ENCODE measurements around the gene TBX1.
"Not testable (repeated sequence)": the region's sequence is repeated elsewhere in the genome, so short reads cannot be mapped to it uniquely, and the experiment has no call there.

The TBX1 gene

GRCh38 chr22:19723232-19723982 is 37.2 kb upstream of the TBX1 start, which contains the start of gene GP1BB:
TSS of gene GP1BB (plus strand) at chr22:19723539. CDS start at chr22:19723570, 31 bp downstream.
- no peak for DNase-seq (ENCODE audit: low read depth in 2 of 3, low spot score in 2 of 3)

- no peak for DNase-seq (ENCODE audit: low read depth in 2 of 3, low spot score in 2 of 3)
Measured at GRCh38 chr22:19723983-19724827, 36.4 kb upstream of the TBX1 start.

DNA sequence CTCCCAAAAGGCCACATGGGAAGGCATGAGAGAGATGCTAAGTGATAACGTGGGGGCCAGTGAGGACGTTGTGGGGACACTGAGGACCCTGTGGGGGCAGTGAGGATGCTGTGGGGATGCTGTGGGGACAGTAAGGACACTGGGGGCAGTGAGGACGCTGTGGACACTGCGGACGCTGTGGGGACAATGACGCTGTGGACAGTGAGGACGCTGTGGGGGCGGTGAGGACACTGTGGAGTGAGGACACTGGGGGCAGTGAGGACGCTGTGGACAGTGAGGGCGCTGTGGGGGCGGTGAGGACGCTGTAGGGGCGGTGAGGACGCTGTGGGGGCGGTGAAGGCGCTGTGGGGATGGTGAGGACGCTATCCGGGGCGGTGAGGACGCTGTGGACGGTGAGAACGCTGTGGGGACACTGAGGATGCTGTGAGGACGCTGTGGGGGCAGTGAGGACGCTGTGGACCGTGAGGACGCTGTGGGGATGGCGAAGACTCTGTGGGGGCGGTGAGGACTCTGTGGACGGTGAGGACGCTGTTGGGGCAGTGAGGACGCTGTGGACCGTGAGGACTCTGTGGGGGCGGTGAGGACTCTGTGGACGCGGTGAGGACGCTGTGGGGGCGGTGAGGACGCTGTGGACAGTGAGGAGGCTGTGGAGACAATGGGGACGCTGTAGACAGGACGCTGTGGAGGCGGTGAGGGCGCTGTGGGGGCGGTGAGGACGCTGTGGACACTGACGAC is 35.5 kb upstream of the TBX1 start:
- DNase-seq (ENCODE audit: low read depth in 2 of 3, low spot score in 2 of 3): no peak

DNA sequence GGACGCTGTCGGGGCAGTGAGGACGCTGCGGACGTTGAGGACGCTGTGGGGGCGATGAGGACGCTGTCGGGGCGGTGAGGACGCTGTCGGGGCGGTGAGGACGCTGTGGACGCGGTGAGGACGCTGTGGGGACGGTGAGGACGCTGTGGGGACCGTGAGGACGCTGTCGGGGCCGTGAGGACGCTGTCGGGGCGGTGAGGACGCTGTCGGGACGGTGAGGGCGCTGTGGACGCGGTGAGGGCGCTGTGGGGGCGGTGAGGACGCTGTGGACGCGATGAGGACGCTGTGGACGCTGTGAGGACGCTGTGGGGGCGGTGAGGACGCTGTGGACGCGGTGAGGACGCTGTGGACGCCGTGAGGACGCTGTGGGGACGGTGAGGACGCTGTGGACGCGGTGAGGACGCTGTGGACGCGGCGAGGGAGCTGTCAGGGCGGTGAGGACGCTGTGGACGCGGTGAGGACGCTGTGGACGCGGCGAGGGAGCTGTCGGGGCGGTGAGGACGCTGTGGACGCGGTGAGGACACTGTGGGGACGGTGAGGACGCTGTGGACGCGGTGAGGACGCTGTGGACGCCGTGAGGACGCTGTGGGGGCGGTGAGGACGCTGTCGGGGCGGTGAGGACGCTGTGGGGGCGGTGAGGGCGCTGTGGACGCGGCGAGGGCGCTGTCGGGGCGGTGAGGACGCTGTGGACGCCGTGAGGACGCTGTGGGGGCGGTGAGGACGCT is 34.4 kb upstream of the TBX1 start:
- not testable (repeated sequence) for DNase-seq (ENCODE audit: low read depth in 2 of 3, low spot score in 2 of 3)

- no peak for DNase-seq (ENCODE audit: low read depth in 2 of 3, low spot score in 2 of 3)
Measured at GRCh38 chr22:19727310-19728150, 33.0 kb upstream of the TBX1 start.

- no peak for DNase-seq (ENCODE audit: low read depth in 2 of 3, low spot score in 2 of 3)
Measured at GRCh38 chr22:19728271-19728670, 32.3 kb upstream of the TBX1 start.

- no peak for DNase-seq (ENCODE audit: low read depth in 2 of 3, low spot score in 2 of 3)
Measured at GRCh38 chr22:19728836-19729235, 31.7 kb upstream of the TBX1 start.

GRCh38 chr22:19729507-19729906 is 31.1 kb upstream of the TBX1 start:
- no peak for DNase-seq (ENCODE audit: low read depth in 2 of 3, low spot score in 2 of 3)

- no peak for DNase-seq (ENCODE audit: low read depth in 2 of 3, low spot score in 2 of 3)
Measured at GRCh38 chr22:19730198-19730597, 30.4 kb upstream of the TBX1 start.

DNA sequence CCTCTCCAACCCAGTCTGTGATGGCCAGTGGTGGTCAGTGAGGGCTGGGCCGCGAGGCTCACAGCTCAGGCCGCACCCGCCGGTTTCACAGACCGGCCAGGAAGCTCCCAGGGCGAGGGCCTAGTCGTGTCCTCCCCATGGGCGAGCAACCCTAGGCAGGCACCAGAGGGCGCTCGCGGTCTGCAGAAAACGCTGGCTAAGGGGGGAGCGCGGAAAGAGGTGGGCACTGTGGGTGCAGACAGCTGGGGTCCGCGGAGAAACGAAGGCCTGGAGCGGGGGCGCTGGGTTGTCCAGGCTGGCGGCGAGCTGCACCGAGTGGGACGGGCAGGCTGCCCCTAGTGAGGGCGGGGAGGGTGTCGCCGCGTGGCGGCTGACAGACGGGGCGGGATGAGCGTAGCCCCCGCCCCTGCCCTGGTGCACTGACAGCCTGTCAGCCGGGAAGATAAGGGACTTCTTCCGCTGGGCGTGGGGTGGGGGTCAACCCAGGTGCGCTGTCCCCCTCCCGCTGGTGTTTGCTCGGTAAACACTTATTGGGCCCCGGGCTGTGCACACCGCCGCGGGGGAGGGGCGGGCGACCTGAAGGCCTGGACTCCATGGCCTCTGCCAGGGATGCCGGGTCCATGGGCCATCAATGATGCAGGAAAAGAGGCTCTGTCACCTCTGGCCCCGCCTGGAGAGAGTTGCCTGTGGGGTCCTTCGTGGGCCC is 29.8 kb upstream of the TBX1 start:
- peak; percentile 53 to 90 (median 86) for DNase-seq (ENCODE audit: low read depth in 2 of 3, low spot score in 2 of 3)

DNA sequence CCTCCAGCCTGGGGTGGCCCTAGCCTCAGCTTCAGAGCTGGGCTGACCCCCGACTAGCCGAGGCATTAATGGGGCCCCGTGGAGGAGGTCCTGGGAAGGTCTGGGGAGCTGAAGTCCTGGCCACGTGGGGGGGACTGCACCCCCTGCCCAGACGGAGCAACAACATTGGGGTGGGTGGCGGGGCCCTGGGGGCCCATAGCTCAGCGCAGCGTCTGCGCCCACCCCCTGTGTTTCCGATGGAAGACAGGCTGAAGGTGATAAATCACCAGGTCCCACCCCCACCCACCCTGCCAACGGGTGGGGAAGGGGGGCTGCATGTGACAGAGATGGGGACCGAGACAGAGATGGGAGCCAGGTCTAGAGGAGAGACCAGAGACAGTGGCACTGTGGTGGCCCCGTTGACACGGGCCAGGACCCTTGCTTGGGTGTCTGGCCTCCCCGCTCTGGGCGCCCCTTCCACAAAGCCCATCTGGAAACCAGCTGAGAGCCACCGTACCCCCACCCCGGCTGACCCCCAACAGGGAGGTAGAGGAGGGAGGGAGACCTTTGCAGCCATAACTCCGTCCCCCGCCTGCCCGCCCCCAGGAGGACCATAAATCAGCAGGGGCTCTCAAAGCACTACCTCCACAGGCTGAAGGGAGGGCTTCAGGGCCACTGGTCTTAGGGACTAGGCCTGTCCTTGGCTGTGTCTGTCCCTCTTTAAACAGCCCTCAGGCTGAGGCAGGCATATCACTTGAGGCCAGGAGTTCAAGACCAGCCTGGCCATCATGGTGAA is 29.0 kb upstream of the TBX1 start:
- no peak for DNase-seq (ENCODE audit: low read depth in 2 of 3, low spot score in 2 of 3)

DNA sequence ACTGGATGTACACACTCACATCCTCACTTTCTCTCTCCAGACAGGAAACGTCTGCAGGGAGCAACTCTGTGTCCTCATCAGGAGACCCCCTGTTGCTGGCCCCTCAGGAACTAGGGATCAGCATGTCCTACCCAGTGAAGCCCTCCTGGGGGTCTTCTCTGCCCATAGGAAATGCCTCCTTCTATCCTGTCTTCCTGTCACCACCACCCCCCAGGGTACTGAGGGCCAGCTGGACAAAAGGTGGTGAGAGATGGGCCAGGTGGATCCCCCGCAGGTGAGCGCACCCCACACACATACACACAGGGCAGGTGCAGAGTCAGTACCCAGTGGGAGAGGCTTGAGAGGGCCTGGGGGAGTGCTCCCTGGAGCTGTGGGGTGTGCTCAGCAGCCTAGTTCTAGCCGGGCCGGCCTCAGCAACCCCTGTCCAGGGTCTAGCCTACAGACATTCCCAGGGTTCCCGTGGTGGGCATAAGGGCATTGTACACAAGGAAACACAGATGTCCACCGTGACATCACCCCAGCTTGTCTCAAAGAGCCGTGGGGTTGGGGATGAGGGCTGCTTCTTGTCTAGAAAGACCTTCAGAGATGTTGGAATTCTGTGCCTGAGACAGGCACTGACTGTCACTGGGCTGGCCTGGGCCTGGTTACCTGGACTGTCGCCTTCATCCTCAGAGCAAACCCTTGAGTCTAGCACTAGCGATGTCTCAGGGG is 28.0 kb upstream of the TBX1 start:
- DNase-seq (ENCODE audit: low read depth in 2 of 3, low spot score in 2 of 3): no peak

DNA sequence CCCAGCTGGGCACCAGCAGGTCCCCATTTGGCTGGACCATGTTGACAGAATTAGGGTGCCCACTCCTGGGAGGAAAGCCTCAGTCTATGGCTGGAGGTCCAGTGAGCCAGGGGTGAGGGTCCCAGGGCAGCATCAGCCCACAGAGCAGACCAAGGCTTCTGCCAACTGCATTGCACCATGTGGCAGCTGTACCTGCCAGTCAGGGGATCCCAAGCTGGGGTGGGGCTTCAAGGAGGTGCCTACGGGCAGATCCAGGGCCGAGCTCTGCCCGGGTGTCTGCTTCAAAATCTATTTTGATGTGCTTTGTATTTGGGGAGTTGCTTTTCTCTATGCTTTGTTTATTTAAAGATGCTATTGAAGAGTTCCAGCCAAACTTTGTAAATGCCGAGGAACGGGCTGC is 26.8 kb upstream of the TBX1 start:
- no peak for DNase-seq (ENCODE audit: low read depth in 2 of 3, low spot score in 2 of 3)

DNA sequence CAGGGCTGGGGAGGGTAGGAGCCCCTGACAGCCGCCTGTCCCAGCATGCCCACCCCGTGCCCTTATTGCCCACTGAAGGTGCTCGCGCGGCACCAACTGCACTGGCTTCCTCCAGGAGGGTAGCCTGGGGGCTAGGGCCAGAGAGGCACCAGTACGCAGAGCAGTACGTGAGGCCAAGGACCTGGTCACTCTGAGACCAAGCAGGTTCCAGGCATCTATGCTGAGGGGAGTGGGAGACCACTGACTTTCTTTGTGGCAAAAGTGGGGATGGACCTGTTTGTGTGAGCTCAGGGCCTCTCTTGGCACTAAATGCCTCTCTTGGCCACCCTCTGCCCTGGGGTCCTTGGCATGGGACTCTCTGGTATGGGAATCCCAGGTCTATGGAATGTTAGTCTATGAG is 26.4 kb upstream of the TBX1 start:
- DNase-seq (ENCODE audit: low read depth in 2 of 3, low spot score in 2 of 3): no peak

DNA sequence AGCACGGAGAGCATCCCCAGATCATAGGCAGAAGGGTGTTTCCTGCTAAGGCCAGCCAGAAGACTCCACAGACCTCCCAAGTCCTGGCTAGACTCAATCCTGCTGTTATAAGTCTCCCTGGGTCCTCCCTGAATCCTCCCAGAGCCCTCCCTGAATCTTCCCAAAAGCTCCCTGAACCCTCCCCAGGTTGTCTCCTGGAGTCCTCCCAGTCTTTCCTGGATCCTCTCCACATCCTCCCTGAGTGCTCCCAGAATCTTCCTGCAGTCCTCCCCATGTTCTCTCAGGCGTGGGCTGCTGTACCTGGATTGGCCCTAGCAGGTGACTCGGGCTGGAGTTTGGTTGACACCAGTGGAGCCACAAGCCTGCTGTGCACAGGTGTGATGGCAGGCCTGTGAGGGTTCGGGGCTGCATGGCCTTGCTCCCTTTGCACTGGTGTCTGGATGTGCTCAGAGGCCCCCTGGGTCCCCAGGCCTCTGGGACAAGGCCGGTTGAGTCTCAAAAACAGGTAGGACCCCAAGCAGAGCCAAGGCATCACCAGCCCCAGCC is 25.7 kb upstream of the TBX1 start:
- no peak for DNase-seq (ENCODE audit: low read depth in 2 of 3, low spot score in 2 of 3)

- DNase-seq (ENCODE audit: low read depth in 2 of 3, low spot score in 2 of 3): no peak
Measured at GRCh38 chr22:19735665-19736510, 24.7 kb upstream of the TBX1 start.
